HL-60 (cell line): ENCODE data around the gene HOXA11.

Experiments
- DNase-seq, 2 experiments: peaks; one replicate each; pipeline ENCODE4 v3.0.0-alpha.2; 2010 to 2020; ENCODE audit warnings: low read depth in 1 of 2, low spot score in 1 of 2
- H3K27ac ChIP-seq: fragments of 250-450 bp; sonication (Bioruptor Pico); replicated peaks from 2 replicates; pipeline ENCODE4 v1.5.1; 2020; ENCODE audit warnings: mild to moderate bottlenecking, moderate library complexity
- H3K27me3 ChIP-seq: fragments of 250-450 bp; sonication (Bioruptor Pico); 2 replicates; pipeline ENCODE4 v1.5.1; 2021; ENCODE audit warnings: mild to moderate bottlenecking, moderate library complexity; ENCODE audit not compliant: insufficient read depth, poor library complexity, severe bottlenecking
- H3K4me3 ChIP-seq: replicated peaks from 2 replicates; pipeline ENCODE4 v1.5.1; 2011; ENCODE audit warnings: mild to moderate bottlenecking, control low read depth, low read length; ENCODE audit not compliant: insufficient read depth
- GABPA ChIP-seq: IDR thresholded peaks from 2 replicates; pipeline ENCODE4 v1.6.1; 2012; ENCODE audit warnings: low read depth
- POLR2AphosphoS5 ChIP-seq: IDR thresholded peaks from 2 replicates; pipeline ENCODE4 v1.6.1; 2012; ENCODE audit warnings: low read depth
- SPI1 ChIP-seq: IDR thresholded peaks from 2 replicates; pipeline ENCODE4 v1.6.1; 2012; ENCODE audit warnings: low read depth, mild to moderate bottlenecking, borderline replicate concordance
- TF ChIP-seq, protein P1 (sequence below): IDR thresholded peaks from one replicate; pipeline ENCODE4 v1.5.1; 2011; ENCODE audit warnings: low read length, control low read depth, inconsistent platforms; ENCODE audit not compliant: insufficient read depth
- TF ChIP-seq, protein P2 (sequence below): IDR thresholded peaks from 2 replicates; pipeline ENCODE4 v1.6.1; 2012; ENCODE audit warnings: low read depth; ENCODE audit not compliant: insufficient replicate concordance

The HOXA11 gene

DNA sequence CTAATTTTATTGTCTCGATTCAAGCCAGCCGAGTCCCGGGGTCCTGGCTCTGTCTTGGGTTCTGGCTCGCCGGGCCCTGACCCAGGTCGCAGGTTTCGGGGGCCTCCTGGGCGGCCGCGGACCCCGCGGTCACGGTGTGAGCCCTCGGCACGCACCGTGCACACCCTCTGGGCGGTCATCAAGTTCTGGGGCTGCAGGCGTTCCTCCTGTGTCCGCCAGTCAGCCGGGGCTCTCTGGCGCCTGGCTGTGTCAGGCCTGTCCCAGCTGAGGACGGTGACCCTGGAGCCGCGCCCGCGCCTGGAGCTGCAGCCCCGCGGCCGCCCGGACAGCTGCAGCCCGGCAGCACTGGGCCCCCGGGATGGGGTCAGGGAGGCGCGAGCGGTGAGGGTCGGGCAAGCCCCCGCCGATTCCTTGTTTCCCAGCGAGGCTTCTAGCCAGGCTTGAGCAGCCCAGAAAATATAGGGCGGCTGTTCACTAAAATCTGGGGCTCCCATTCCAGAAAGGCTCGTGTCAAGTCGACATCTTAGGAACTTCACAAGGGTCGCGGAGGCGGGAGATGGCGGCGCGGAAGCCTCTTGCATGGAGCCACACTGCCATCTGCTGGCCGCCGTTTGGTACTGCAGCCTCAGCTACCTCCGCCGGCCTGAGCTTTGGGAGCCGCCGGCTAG lies 24.4 kb downstream of the HOXA11 start:
- no peak for TF ChIP-seq GABPA
- TF ChIP-seq, protein P1, sequence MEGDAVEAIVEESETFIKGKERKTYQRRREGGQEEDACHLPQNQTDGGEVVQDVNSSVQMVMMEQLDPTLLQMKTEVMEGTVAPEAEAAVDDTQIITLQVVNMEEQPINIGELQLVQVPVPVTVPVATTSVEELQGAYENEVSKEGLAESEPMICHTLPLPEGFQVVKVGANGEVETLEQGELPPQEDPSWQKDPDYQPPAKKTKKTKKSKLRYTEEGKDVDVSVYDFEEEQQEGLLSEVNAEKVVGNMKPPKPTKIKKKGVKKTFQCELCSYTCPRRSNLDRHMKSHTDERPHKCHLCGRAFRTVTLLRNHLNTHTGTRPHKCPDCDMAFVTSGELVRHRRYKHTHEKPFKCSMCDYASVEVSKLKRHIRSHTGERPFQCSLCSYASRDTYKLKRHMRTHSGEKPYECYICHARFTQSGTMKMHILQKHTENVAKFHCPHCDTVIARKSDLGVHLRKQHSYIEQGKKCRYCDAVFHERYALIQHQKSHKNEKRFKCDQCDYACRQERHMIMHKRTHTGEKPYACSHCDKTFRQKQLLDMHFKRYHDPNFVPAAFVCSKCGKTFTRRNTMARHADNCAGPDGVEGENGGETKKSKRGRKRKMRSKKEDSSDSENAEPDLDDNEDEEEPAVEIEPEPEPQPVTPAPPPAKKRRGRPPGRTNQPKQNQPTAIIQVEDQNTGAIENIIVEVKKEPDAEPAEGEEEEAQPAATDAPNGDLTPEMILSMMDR: peak; percentile 80
- H3K4me3 ChIP-seq: peak overlapping the region; percentile 74
- peaks cover 53% of the 10 kb centered on the region for H3K27me3 ChIP-seq
- DNase-seq: peak; percentile 81 to 87
- H3K27ac ChIP-seq: peak overlapping the region; percentile 53

DNA sequence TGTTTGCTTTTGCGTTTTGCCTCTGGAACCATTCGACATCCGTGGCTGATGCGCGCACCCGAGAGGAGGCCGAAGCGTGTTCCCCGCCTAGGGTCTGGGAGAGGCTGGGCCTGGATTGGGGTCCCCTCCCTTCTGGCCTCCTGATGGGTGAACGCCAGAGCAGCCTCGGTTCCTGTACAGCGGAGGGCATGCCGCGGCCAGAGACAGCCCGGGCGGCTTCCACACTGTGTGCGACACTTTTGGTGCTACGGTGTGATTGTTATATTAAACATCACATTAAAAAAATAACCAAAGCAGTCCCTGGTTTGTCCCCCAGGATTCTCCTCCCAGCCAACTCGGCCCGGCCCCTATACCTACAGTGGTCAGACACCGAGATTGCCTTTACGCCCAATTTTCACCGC lies 24.9 kb downstream of the HOXA11 start:
- Histone ChIP-seq H3K27me3 (peaks cover 53% of the 10 kb centered on the region), H3K4me3 (peak overlapping the region; percentile 74), H3K27ac (no peak overlapping the region)
- DNase-seq: no peak
- no peak for TF ChIP-seq SPI1
- TF ChIP-seq, protein P2, sequence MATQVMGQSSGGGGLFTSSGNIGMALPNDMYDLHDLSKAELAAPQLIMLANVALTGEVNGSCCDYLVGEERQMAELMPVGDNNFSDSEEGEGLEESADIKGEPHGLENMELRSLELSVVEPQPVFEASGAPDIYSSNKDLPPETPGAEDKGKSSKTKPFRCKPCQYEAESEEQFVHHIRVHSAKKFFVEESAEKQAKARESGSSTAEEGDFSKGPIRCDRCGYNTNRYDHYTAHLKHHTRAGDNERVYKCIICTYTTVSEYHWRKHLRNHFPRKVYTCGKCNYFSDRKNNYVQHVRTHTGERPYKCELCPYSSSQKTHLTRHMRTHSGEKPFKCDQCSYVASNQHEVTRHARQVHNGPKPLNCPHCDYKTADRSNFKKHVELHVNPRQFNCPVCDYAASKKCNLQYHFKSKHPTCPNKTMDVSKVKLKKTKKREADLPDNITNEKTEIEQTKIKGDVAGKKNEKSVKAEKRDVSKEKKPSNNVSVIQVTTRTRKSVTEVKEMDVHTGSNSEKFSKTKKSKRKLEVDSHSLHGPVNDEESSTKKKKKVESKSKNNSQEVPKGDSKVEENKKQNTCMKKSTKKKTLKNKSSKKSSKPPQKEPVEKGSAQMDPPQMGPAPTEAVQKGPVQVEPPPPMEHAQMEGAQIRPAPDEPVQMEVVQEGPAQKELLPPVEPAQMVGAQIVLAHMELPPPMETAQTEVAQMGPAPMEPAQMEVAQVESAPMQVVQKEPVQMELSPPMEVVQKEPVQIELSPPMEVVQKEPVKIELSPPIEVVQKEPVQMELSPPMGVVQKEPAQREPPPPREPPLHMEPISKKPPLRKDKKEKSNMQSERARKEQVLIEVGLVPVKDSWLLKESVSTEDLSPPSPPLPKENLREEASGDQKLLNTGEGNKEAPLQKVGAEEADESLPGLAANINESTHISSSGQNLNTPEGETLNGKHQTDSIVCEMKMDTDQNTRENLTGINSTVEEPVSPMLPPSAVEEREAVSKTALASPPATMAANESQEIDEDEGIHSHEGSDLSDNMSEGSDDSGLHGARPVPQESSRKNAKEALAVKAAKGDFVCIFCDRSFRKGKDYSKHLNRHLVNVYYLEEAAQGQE: no peak
- TF ChIP-seq, protein P1: no peak
- TF ChIP-seq POLR2AphosphoS5: no peak
- no peak for TF ChIP-seq GABPA

DNA sequence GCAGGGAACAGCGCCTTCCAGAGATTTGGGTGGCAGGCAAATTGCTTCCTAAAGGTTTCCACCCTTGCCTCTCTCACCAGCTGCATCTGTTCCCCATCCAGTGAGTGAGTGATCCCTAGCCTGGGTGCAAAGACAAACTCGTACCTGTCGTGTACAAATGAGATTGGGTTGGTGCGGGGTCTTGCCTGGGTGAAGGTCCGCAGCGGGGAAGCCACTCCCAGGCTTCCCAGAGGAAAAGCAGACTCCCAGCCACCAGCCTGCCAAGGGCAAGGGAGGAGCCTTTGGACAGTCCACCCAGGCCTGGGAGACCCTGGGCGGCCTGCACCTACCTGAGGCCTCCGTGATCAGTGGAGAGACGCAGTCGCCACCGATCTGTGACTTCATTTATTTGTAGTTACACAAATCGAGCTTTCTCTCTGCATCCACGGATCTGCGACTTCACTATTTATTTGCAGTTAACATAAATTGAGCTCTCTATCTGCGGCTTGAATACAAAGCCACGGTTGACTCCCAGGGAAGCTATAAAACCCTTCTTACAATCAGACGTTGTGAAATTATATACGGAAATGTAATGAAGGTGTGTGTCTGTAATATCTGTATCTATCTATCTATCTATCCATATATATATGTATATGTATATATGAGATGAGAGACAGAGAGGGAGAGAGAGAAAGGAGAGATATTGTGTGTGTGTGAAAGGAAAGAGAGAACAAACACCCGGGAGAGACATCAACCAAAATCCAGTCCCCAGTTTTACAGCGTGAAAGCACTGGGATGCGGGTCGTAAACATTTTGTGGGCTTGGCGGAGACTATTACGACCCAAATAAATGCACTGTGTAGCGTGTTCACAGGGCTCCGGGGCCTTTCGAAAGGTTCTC lies 25.5 kb downstream of the HOXA11 start:
- no peak for DNase-seq
- H3K4me3 ChIP-seq: no peak overlapping the region
- H3K27me3 ChIP-seq: peaks cover 53% of the 10 kb centered on the region
- H3K27ac ChIP-seq: no peak overlapping the region
- no peak for TF ChIP-seq POLR2AphosphoS5
- TF ChIP-seq, protein P2: no peak
- TF ChIP-seq GABPA: no peak
- TF ChIP-seq, protein P1: no peak
- no peak for TF ChIP-seq SPI1
